ENCODE data around the gene GPR37. TPM values are rescaled to one million over a fixed set of nuclear protein-coding genes. Genes with fewer than 3 reads are reported as not detected.

Gene GPR37
- total RNA-seq, 1 donor from 2014 or later = 9.8 TPM

DNA sequence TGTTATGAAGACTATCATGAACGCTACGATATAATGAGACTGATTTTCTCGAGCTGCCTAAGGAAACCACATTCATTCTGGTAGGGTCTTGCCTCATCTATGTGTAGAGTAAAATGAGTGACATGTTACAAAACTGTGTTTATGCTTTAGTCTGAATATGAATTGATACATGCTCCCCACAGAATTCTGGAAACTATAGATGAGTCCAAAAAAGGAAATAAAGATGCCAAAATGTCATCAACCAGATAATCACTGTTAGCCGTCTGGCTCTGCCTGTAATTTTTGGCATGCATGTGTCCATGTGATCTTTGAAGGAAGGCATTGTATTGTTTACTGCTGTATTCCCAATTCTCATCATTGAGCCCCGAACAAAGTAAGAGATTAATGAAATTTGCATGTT, 42.6 kb upstream of the GPR37 start:
- DNase-seq (ENCODE audit: low read depth) = no peak
- H3K9me3 Mint-ChIP-seq (ENCODE audit: unreplicated experiment) = no peaks in the 10 kb centered on the region
- Histone ChIP-seq H3K4me3 (ENCODE audit: insufficient read depth, low read depth, low read length) (no peak overlapping the region), H4K20me1 (ENCODE audit: insufficient read depth, low read length) (no peaks in the 10 kb centered on the region), H3K4me2 (ENCODE audit: low read length) (no peak overlapping the region), H3K27ac (ENCODE audit: low read depth, low read length) (no peak overlapping the region), H3K9me3 (ENCODE audit: insufficient read depth, low read depth, low read length) (no peaks in the 10 kb centered on the region), H3K27me3 (ENCODE audit: insufficient read depth, low read length) (no peaks in the 10 kb centered on the region), H3K4me1 (ENCODE audit: insufficient read depth, low read length) (no peaks in the 10 kb centered on the region), H3K36me3 (ENCODE audit: insufficient read depth, low read length) (no peaks in the 10 kb centered on the region), H2AFZ (ENCODE audit: low read depth, low read length) (no peak overlapping the region), H3K79me2 (ENCODE audit: insufficient read depth, low read length) (no peaks in the 10 kb centered on the region), H3K9ac (ENCODE audit: low read length) (no peak overlapping the region)
- no peak overlapping the region for H3K4me3 Mint-ChIP-seq (ENCODE audit: unreplicated experiment)
- no peak for FAIRE-seq
- no peaks in the 10 kb centered on the region for H3K4me1 Mint-ChIP-seq (ENCODE audit: low read depth, unreplicated experiment)
- TF ChIP-seq CTCF (IDR thresholded peaks at IDR 0.05; ENCODE audit: insufficient read depth, low read depth, low read length) = no peak
- no peak for TF ChIP-seq EZH2 (IDR thresholded peaks at IDR 0.05; ENCODE audit: insufficient read depth, low read length)
- no peaks in the 10 kb centered on the region for H3K27me3 Mint-ChIP-seq (ENCODE audit: low read depth, unreplicated experiment)
- H3K36me3 Mint-ChIP-seq (ENCODE audit: low read depth, unreplicated experiment) = no peaks in the 10 kb centered on the region
- no peak overlapping the region for H3K27ac Mint-ChIP-seq (ENCODE audit: unreplicated experiment)

- Histone ChIP-seq H2AFZ (ENCODE audit: low read depth, low read length) (no peak overlapping the region), H3K36me3 (ENCODE audit: insufficient read depth, low read length) (no peaks in the 10 kb centered on the region), H3K9ac (ENCODE audit: low read length) (no peak overlapping the region), H3K9me3 (ENCODE audit: insufficient read depth, low read depth, low read length) (no peaks in the 10 kb centered on the region), H3K4me3 (ENCODE audit: insufficient read depth, low read depth, low read length) (no peak overlapping the region), H4K20me1 (ENCODE audit: insufficient read depth, low read length) (no peaks in the 10 kb centered on the region), H3K4me1 (ENCODE audit: insufficient read depth, low read length) (no peaks in the 10 kb centered on the region), H3K79me2 (ENCODE audit: insufficient read depth, low read length) (no peaks in the 10 kb centered on the region), H3K27ac (ENCODE audit: low read depth, low read length) (no peak overlapping the region), H3K27me3 (ENCODE audit: insufficient read depth, low read length) (no peaks in the 10 kb centered on the region), H3K4me2 (ENCODE audit: low read length) (no peak overlapping the region)
- Mint-ChIP-seq H3K9me3 (ENCODE audit: unreplicated experiment) (no peaks in the 10 kb centered on the region), H3K27ac (ENCODE audit: unreplicated experiment) (no peak overlapping the region), H3K4me3 (ENCODE audit: unreplicated experiment) (no peak overlapping the region), H3K4me1 (ENCODE audit: low read depth, unreplicated experiment) (no peaks in the 10 kb centered on the region), H3K36me3 (ENCODE audit: low read depth, unreplicated experiment) (no peaks in the 10 kb centered on the region), H3K27me3 (ENCODE audit: low read depth, unreplicated experiment) (no peaks in the 10 kb centered on the region)
- no peak for DNase-seq (ENCODE audit: low read depth)
- TF ChIP-seq CTCF (IDR thresholded peaks at IDR 0.05; ENCODE audit: insufficient read depth, low read depth, low read length) (no peak), EZH2 (IDR thresholded peaks at IDR 0.05; ENCODE audit: insufficient read depth, low read length) (no peak)
- no peak for FAIRE-seq
Measured at GRCh38 chr7:124801330-124801895, 35.8 kb upstream of the GPR37 start.

- Histone ChIP-seq H4K20me1 (ENCODE audit: insufficient read depth, low read length) (no peaks in the 10 kb centered on the region), H3K4me3 (ENCODE audit: insufficient read depth, low read depth, low read length) (no peak overlapping the region), H3K36me3 (ENCODE audit: insufficient read depth, low read length) (no peaks in the 10 kb centered on the region), H3K4me1 (ENCODE audit: insufficient read depth, low read length) (no peaks in the 10 kb centered on the region), H3K27me3 (ENCODE audit: insufficient read depth, low read length) (no peaks in the 10 kb centered on the region), H3K9me3 (ENCODE audit: insufficient read depth, low read depth, low read length) (no peaks in the 10 kb centered on the region), H3K4me2 (ENCODE audit: low read length) (no peak overlapping the region), H3K9ac (ENCODE audit: low read length) (no peak overlapping the region), H2AFZ (ENCODE audit: low read depth, low read length) (peak overlapping the region; percentile 25), H3K27ac (ENCODE audit: low read depth, low read length) (no peak overlapping the region), H3K79me2 (ENCODE audit: insufficient read depth, low read length) (no peaks in the 10 kb centered on the region)
- Mint-ChIP-seq H3K27ac (ENCODE audit: unreplicated experiment) (no peak overlapping the region), H3K27me3 (ENCODE audit: low read depth, unreplicated experiment) (no peaks in the 10 kb centered on the region), H3K36me3 (ENCODE audit: low read depth, unreplicated experiment) (no peaks in the 10 kb centered on the region), H3K9me3 (ENCODE audit: unreplicated experiment) (no peaks in the 10 kb centered on the region), H3K4me1 (ENCODE audit: low read depth, unreplicated experiment) (no peaks in the 10 kb centered on the region), H3K4me3 (ENCODE audit: unreplicated experiment) (no peak overlapping the region)
- no peak for FAIRE-seq
- no peak for DNase-seq (ENCODE audit: low read depth)
- TF ChIP-seq CTCF (IDR thresholded peaks at IDR 0.05; ENCODE audit: insufficient read depth, low read depth, low read length) (no peak), EZH2 (IDR thresholded peaks at IDR 0.05; ENCODE audit: insufficient read depth, low read length) (no peak)
Measured at GRCh38 chr7:124800386-124800785, 34.8 kb upstream of the GPR37 start.
